ENCODE measurements around the gene TJP1.

DNA sequence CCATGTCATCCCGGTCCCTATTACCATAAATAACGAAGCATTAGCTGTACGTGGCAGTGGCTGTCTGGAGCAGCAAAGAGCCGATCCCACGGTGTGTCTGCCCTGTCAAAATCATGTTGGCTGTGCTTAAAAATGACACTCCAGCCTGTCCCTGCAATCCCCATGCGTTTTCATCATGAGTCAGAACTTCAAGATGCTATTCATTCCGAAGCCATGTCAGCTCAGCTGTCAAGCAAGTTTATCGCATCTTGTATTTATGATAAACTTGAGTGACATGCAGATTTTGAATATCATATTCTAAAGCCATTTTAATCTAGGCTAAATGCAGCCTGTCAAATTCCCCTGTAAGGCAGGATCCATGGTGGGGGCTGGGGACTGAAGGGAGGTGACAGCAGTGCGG is 152.4 kb downstream of the TJP1 start:
- no peak for TF ChIP-seq EZH2 (IDR thresholded peaks at IDR 0.05; ENCODE audit: insufficient read depth, poor library complexity, severe bottlenecking)
- no peak for TF ChIP-seq EZH2phosphoT487 (IDR thresholded peaks at IDR 0.05; ENCODE audit: insufficient read depth, low read depth)

Measured in GM23248 (cell line).